NCI-H1436 treated with DMSO at 0.1 percent for 48 hours (cell line): ENCODE results near the gene BUD23.
A peak's percentile ranks its signal among the peaks of the same experiment; 100 is the strongest.
"Not testable (repeated sequence)": the region's sequence is repeated elsewhere in the genome, so short reads cannot be mapped to it uniquely, and the experiment has no call there.

Source experiments
- DNase-seq: peaks from one replicate; lab custom pipeline; 2025; lab: John Stamatoyannopoulos, UW

The BUD23 gene

GRCh38 chr7:73701357-73701995, 18.1 kb downstream of the BUD23 start:
- no peak for DNase-seq

- DNase-seq, result no peak
Measured at GRCh38 chr7:73702226-73702625, 18.8 kb downstream of the BUD23 start.

GRCh38 chr7:73702665-73703064, 19.3 kb downstream of the BUD23 start:
- no peak for DNase-seq

- DNase-seq, result no peak
Measured at GRCh38 chr7:73703225-73703624, 19.8 kb downstream of the BUD23 start.

- DNase-seq, result no peak
Measured at GRCh38 chr7:73703757-73704639, 20.6 kb downstream of the BUD23 start.

- DNase-seq, result no peak
Measured at GRCh38 chr7:73704640-73705550, 21.5 kb downstream of the BUD23 start.

GRCh38 chr7:73705551-73705920, 22.1 kb downstream of the BUD23 start:
- no peak for DNase-seq

- no peak for DNase-seq
Measured at GRCh38 chr7:73706126-73707044, 23.0 kb downstream of the BUD23 start.

- no peak for DNase-seq
Measured at GRCh38 chr7:73707045-73707631, 23.7 kb downstream of the BUD23 start.

GRCh38 chr7:73708961-73709549, 25.7 kb downstream of the BUD23 start:
- no peak for DNase-seq

- DNase-seq, result no peak
Measured at GRCh38 chr7:73712773-73713172, 29.4 kb downstream of the BUD23 start.

- not testable (repeated sequence) for DNase-seq
Measured at GRCh38 chr7:73713319-73713718, 29.9 kb downstream of the BUD23 start.

- DNase-seq, result peak; percentile 41
Measured at GRCh38 chr7:73715648-73716317, 32.4 kb downstream of the BUD23 start.

- no peak for DNase-seq
Measured at GRCh38 chr7:73716318-73716890, 33.0 kb downstream of the BUD23 start.

- DNase-seq, result no peak
Measured at GRCh38 chr7:73717025-73717807, 33.8 kb downstream of the BUD23 start.

- no peak for DNase-seq
Measured at GRCh38 chr7:73717991-73718405, 34.6 kb downstream of the BUD23 start.

GRCh38 chr7:73718438-73718881, 35.1 kb downstream of the BUD23 start:
- no peak for DNase-seq

GRCh38 chr7:73718905-73719805, 35.8 kb downstream of the BUD23 start, which contains the start of gene STX1A:
Gene STX1A (minus strand): TSS chr7:73719669. CDS start chr7:73719631, 38 bp downstream.
- no peak for DNase-seq
